Karpas-422 (cell line): ENCODE measurements around the gene COL11A1. TPM values are rescaled to one million over a fixed set of nuclear protein-coding genes. Genes with fewer than 3 reads are reported as not detected.

Source experiments
- DNase-seq: peaks from one replicate; pipeline ENCODE4 v3.0.0-alpha.2; 2015
- H2AFZ ChIP-seq: fragments of 200-600 bp; sonication (generic); 2 replicates; pipeline ENCODE4 v1.6.1; 2014; ENCODE audit warnings: antibody characterized with exemption, low read length, mixed read lengths
- H3K27ac ChIP-seq: fragments of 200-600 bp; sonication (generic); 2 replicates; pipeline ENCODE4 v1.5.1; 2014; ENCODE audit warnings: mild to moderate bottlenecking, low read length, moderate library complexity
- H3K27me3 ChIP-seq: fragments of 200-600 bp; sonication (generic); 2 replicates; pipeline ENCODE4 v1.6.1; 2014; ENCODE audit warnings: low read length, mixed read lengths
- H3K36me3 ChIP-seq: fragments of 200-600 bp; sonication (generic); 2 replicates; pipeline ENCODE4 v1.6.1; 2014; ENCODE audit warnings: low read length, mixed read lengths; ENCODE audit not compliant: insufficient read depth
- H3K4me1 ChIP-seq: fragments of 200-600 bp; sonication (generic); 2 replicates; pipeline ENCODE4 v1.6.1; 2014; ENCODE audit warnings: mild to moderate bottlenecking, low read length, mixed read lengths
- H3K4me2 ChIP-seq: fragments of 200-600 bp; sonication (generic); 2 replicates; pipeline ENCODE4 v1.6.1; 2014; ENCODE audit warnings: low read length, low read depth, mild to moderate bottlenecking; ENCODE audit not compliant: poor library complexity, severe bottlenecking
- H3K4me3 ChIP-seq: fragments of 200-600 bp; sonication (generic); 2 replicates; pipeline ENCODE4 v1.5.1; 2014; ENCODE audit warnings: mild to moderate bottlenecking, antibody characterized with exemption, low read length, mixed read lengths
- H3K79me2 ChIP-seq: fragments of 200-600 bp; sonication (generic); 2 replicates; pipeline ENCODE4 v1.6.1; 2014; ENCODE audit warnings: mild to moderate bottlenecking, low read length, mixed read lengths
- H3K9ac ChIP-seq: fragments of 200-600 bp; sonication (generic); 2 replicates; pipeline ENCODE4 v1.6.0; 2014; ENCODE audit warnings: low read length
- H3K9me2 ChIP-seq: fragments of 200-600 bp; sonication (generic), shearing (Covaris generic); replicated peaks from 2 replicates; pipeline ENCODE4 v1.6.0; 2014; ENCODE audit warnings: mild to moderate bottlenecking, low read length, moderate library complexity; ENCODE audit not compliant: insufficient read depth
- H3K9me3 ChIP-seq: fragments of 300-700, 200-600 bp; sonication (generic); 2 replicates; pipeline ENCODE4 v1.6.1; 2014; ENCODE audit warnings: low read length, mixed read lengths
- H4K20me1 ChIP-seq: fragments of 200-600 bp; sonication (generic); 2 replicates; pipeline ENCODE4 v1.6.1; 2014; ENCODE audit warnings: mild to moderate bottlenecking, antibody characterized with exemption, low read length, low read depth; ENCODE audit not compliant: insufficient read depth
- total RNA-seq: library from RNA; depleted of rRNA; stranded (reverse); fragments of >200 nt; shearing (Covaris generic); gene quantifications from 2 replicates; pipeline ENCODE4 v1.2.3, GENCODE V29; 2014; ENCODE audit warnings: low replicate concordance; rRNA removed

Gene COL11A1
- not detected in 2 replicates for total RNA-seq

DNA sequence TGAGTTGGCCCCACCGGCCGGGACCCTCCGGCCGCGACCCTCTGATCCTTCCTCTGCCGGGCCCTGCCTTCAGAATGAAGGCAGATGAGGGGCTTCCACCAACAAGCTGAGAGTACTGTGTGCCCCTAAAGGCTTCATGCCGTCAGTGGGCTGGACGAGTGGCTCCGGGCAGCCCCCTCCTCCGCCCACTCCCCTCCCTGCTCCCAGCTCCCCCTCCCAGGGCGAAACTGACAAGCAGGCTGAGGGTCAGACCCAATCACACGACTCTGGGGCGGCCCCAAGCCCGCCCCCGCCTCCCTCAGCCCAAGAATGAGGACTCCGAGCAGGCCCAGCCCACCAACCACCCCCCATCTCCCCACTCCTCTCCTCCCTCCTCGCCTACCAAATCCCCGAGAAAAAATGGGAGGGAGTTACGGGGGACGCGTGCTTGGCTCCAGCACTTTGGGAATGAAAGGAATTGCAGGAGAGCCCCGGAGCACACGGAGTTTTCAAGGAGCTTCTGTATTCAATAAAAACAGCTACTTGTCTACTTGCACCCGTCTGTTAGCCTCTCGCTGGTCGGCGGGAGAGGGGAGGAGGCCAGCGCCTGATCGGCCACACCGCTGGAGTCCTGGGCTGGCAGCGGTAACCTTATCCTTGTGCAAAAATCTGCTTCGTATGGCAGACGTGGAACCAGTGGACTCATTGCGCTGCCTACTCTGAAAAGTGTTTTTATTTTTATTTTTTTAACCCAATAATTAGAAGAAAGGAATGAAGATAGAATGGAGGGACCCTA lies at the start of gene COL11A1:
COL11A1 (minus strand) TSS at position 147 of the 775 bp plus-strand sequence. CDS start 344 bp downstream, outside the sequence.
- no peak within 1 kb of the TSS for H2AFZ ChIP-seq
- H3K79me2 ChIP-seq: no peaks in the 10 kb centered on the region
- no peaks in the 10 kb centered on the region for H3K4me1 ChIP-seq
- H4K20me1 ChIP-seq: no peaks in the 10 kb centered on the region
- H3K4me3 ChIP-seq: no peak within 1 kb of the TSS
- H3K9ac ChIP-seq: no peak within 1 kb of the TSS
- no peaks in the 10 kb centered on the region for H3K36me3 ChIP-seq
- H3K9me2 ChIP-seq: no peaks in the 10 kb centered on the region
- no peak for DNase-seq
- H3K4me2 ChIP-seq: no peak within 1 kb of the TSS
- H3K9me3 ChIP-seq: no peaks in the 10 kb centered on the region
- no peaks in the 10 kb centered on the region for H3K27me3 ChIP-seq
- no peak within 1 kb of the TSS for H3K27ac ChIP-seq

DNA sequence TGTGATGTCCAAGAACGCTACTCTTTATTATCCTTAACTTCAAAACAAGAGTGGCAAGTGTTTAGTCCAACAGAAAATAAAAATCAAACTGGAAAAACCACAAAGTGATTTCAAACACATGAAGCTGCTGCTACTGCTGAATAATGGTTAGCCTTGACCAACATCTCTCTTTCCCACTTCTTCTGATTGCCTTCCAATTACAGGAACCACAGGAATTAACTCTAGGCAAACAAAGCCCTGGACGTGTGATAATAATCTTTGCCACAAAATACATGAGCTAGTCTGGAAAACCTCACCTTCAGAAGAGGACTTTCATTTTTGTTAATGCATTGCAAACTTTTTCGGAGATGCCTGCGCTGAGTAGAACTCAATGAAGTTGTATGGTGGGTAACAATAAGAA lies 48.6 kb upstream of the COL11A1 start:
- Histone ChIP-seq H3K9ac (no peak overlapping the region), H3K4me1 (no peaks in the 10 kb centered on the region), H3K36me3 (no peaks in the 10 kb centered on the region), H3K4me2 (no peak overlapping the region), H3K27me3 (no peaks in the 10 kb centered on the region), H3K79me2 (no peaks in the 10 kb centered on the region), H3K4me3 (no peak overlapping the region), H3K9me3 (peaks cover 3% of the 10 kb centered on the region; the same call in 1 of the 2 replicates), H3K9me2 (peaks cover 3% of the 10 kb centered on the region; the same call in 1 of the 2 replicates), H3K27ac (no peak overlapping the region), H2AFZ (no peak overlapping the region), H4K20me1 (no peaks in the 10 kb centered on the region)
- no peak for DNase-seq

DNA sequence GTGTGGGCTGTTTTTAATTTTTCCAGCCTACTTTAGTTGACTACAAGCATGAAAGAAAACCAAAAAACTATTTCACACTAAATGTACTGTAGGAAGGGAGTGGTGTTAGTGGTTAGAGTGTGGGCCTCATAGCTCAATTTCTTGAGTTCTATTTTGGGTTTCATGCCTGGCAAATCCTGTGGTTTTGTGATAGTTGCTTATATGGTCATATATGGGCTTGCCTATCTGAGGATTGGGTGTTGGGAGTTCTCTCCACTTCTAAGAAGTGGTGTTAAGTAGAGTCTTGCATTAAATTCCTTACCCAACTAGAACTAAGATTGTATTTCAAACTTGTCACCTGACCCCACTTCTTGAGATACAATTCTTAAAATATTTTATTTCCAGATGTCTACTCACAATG lies 37.8 kb upstream of the COL11A1 start:
- no peak for DNase-seq
- Histone ChIP-seq H3K36me3 (no peaks in the 10 kb centered on the region), H2AFZ (no peak overlapping the region), H3K4me1 (no peaks in the 10 kb centered on the region), H3K4me3 (no peak overlapping the region), H3K9me3 (no peaks in the 10 kb centered on the region), H3K9ac (no peak overlapping the region), H3K27ac (no peak overlapping the region), H3K79me2 (no peaks in the 10 kb centered on the region), H4K20me1 (no peaks in the 10 kb centered on the region), H3K4me2 (no peak overlapping the region), H3K9me2 (no peaks in the 10 kb centered on the region), H3K27me3 (no peaks in the 10 kb centered on the region)

DNA sequence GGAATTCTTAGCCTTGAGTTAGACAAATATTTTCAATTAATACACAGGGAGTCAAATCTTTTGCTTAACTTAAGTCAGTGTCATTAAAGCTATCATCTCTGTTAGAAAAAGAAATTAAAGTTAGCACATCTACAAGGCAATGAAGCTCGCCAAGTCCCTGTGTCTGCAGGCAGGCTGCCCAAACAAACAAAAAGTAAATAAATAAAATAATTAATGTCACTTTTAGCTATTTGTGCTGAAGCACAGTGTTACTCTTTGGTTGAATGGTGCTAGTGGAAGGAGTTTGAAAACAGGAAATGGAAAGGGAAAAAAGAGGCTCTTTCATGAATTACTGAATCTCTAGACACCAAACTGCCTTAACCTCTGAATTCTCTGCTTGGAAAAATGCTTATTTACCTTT lies 37.1 kb upstream of the COL11A1 start:
- Histone ChIP-seq H3K9ac (no peak overlapping the region), H3K4me1 (no peaks in the 10 kb centered on the region), H3K4me3 (no peak overlapping the region), H3K4me2 (no peak overlapping the region), H3K27ac (no peak overlapping the region), H2AFZ (no peak overlapping the region), H3K9me2 (no peaks in the 10 kb centered on the region), H3K9me3 (no peaks in the 10 kb centered on the region), H3K27me3 (no peaks in the 10 kb centered on the region), H3K36me3 (no peaks in the 10 kb centered on the region), H4K20me1 (no peaks in the 10 kb centered on the region), H3K79me2 (no peaks in the 10 kb centered on the region)
- no peak for DNase-seq

DNA sequence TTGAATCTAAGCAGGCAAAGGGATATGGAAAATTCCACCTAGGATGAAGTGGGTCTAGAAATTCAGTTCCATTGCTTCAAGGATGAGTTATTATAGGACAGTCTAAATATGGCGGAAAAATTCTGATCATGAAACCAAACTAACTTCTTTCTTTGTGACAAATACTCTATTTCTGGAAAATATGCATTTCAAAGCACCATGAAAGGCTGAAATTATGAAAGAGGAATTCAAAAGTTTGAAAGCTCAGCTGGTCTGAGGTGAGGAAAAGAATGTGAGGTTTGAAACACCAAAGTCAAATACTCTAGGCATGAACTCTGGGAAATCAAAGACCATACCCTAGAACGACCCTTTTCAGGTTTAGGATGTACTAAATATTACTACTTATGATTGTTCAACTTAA lies 36.4 kb upstream of the COL11A1 start:
- H3K79me2 ChIP-seq: no peaks in the 10 kb centered on the region
- H3K27me3 ChIP-seq: no peaks in the 10 kb centered on the region
- H3K4me2 ChIP-seq: no peak overlapping the region
- H3K27ac ChIP-seq: no peak overlapping the region
- no peaks in the 10 kb centered on the region; the same call in 1 of the 2 replicates for H3K9me3 ChIP-seq
- no peaks in the 10 kb centered on the region for H3K4me1 ChIP-seq
- H2AFZ ChIP-seq: no peak overlapping the region
- DNase-seq: no peak
- H3K4me3 ChIP-seq: no peak overlapping the region
- no peak overlapping the region for H3K9ac ChIP-seq
- no peaks in the 10 kb centered on the region for H3K36me3 ChIP-seq
- H3K9me2 ChIP-seq: no peaks in the 10 kb centered on the region
- H4K20me1 ChIP-seq: no peaks in the 10 kb centered on the region

DNA sequence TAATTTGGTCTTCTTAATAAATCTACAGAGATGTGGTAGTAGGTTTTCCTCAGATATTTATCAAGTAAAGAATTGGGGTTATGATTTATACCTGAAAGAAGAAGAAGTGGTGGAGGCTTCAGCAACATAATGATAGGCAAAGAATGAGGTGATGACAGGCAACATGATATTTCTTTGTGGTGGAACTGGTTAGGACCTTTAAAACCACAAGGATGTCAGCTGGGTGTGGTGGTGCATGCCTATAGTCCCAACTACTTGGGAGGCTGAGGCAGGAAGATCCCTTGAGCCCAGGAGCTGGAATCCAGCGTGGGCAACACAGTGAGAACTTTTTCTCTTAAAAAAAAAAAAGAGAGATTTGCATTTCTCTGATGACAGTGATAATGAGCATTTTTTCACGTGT lies 34.1 kb upstream of the COL11A1 start:
- Histone ChIP-seq H3K4me1 (no peaks in the 10 kb centered on the region), H3K9me2 (no peaks in the 10 kb centered on the region), H4K20me1 (no peaks in the 10 kb centered on the region), H3K27ac (no peak overlapping the region), H3K79me2 (no peaks in the 10 kb centered on the region), H3K9ac (no peak overlapping the region), H3K4me2 (no peak overlapping the region), H3K27me3 (no peaks in the 10 kb centered on the region), H3K9me3 (peaks cover 3% of the 10 kb centered on the region; the same call in 1 of the 2 replicates), H2AFZ (no peak overlapping the region), H3K4me3 (no peak overlapping the region), H3K36me3 (no peaks in the 10 kb centered on the region)
- no peak for DNase-seq

DNA sequence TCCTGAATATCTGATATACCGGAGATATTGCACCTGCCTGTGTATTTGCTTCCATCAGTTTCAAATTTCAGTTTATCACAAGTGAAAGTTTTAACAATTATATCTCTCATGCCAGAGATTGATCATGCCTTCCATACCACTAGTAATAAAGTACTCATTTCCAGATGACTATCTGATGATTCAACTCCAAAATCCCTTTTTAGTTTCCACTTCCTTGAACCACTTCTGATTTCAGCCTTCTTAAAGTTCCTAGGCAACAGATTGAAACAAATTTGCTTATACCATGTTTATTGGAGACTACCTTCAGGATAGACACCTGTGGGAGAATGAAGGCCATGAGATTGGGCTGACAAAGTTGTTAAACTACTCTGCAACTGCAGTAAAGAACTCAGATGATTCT lies 21.5 kb upstream of the COL11A1 start:
- DNase-seq: no peak
- no peaks in the 10 kb centered on the region for H3K9me2 ChIP-seq
- H3K27ac ChIP-seq: no peak overlapping the region
- H3K9me3 ChIP-seq: no peaks in the 10 kb centered on the region
- no peak overlapping the region for H3K4me3 ChIP-seq
- no peaks in the 10 kb centered on the region for H3K27me3 ChIP-seq
- H3K79me2 ChIP-seq: no peaks in the 10 kb centered on the region
- H3K4me2 ChIP-seq: no peak overlapping the region
- no peaks in the 10 kb centered on the region for H3K4me1 ChIP-seq
- no peak overlapping the region for H2AFZ ChIP-seq
- H3K9ac ChIP-seq: no peak overlapping the region
- no peaks in the 10 kb centered on the region for H3K36me3 ChIP-seq
- no peaks in the 10 kb centered on the region for H4K20me1 ChIP-seq

DNA sequence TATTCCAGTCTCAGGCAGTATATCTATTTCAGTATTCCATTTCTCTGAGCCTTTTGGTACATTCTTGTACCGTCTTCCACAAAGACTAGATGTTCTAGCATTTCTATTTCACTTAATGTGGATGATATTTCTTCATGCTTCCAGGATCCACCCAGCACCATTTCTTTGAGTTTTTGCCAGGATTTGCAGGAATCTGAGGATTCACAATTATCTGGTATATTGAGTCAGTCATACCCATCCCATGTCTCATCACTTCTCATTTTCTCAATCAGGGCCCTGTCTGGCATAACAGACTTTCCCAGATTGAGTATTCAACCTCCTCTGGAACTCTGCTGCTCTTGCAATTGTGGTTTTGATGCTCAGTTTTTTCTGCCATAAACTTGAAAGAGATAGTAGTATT lies 20.9 kb upstream of the COL11A1 start:
- Histone ChIP-seq H3K9ac (no peak overlapping the region), H3K9me2 (no peaks in the 10 kb centered on the region), H3K79me2 (no peaks in the 10 kb centered on the region), H4K20me1 (no peaks in the 10 kb centered on the region), H3K4me1 (no peaks in the 10 kb centered on the region), H3K4me3 (no peak overlapping the region), H3K27ac (no peak overlapping the region), H3K9me3 (no peaks in the 10 kb centered on the region), H3K4me2 (no peak overlapping the region), H2AFZ (no peak overlapping the region), H3K36me3 (no peaks in the 10 kb centered on the region), H3K27me3 (no peaks in the 10 kb centered on the region)
- no peak for DNase-seq
